GM12878 (cell line): ENCODE measurements around the gene TAF4. TPM values are rescaled to one million over a fixed set of nuclear protein-coding genes. Genes with fewer than 3 reads are reported as not detected.

Experiments
- ATAC-seq: fragments of 200-7000 bp; cut with Tn5 transposase; 3 replicates; pipeline ENCODE4 v1.9.1; 2020; ENCODE audit warnings: mild to moderate bottlenecking, moderate library complexity
- BruUV-seq: library from RNA; stranded (reverse); fragments of 400-500 nt; replicated peaks from 2 replicates; lab custom pipeline; 2021; lab: Mats Ljungman, UMichigan
- CTCF ChIA-PET: fragments of 300-600 bp; sonication (Branson Sonifier 250); formaldehyde crosslinking; extraction: SDS; loops from one replicate; lab custom pipeline; 2021; ENCODE audit warnings: inconsistent platforms; lab: Yijun Ruan, JAX
- POLR2A ChIA-PET: fragments of 350-600 bp; formaldehyde crosslinking; extraction: SDS; loops from one replicate; lab custom pipeline; 2021; ENCODE audit warnings: inconsistent platforms; lab: Charles Lee
- RAD21 ChIA-PET: fragments of 300-600 bp; sonication (Branson Sonifier 250); formaldehyde crosslinking; loops from one replicate; lab custom pipeline; 2023; ENCODE audit warnings: antibody characterized with exemption; ENCODE audit not compliant: unreplicated experiment; lab: Charles Lee
- SMC1A ChIA-PET: fragments of 300-600 bp; sonication (Branson Sonifier 250); formaldehyde crosslinking; loops from one replicate; lab custom pipeline; 2023; ENCODE audit not compliant: unreplicated experiment, uncharacterized antibody; lab: Charles Lee
- DNase-seq: peaks from one replicate; pipeline ENCODE4 v3.0.0-alpha.2; 2011; ENCODE audit warnings: low read depth, low spot score
- FAIRE-seq: peaks from 3 replicates; lab custom pipeline; 2011; peaks lifted over from hg19 to GRCh38; lab: Jason Lieb, UNC
- H2AFZ ChIP-seq: 2 replicates; pipeline ENCODE4 v1.6.0; 2011; ENCODE audit warnings: low read depth, low read length, control low read depth; ENCODE audit not compliant: control insufficient read depth
- H3K27ac ChIP-seq: 2 replicates; pipeline ENCODE4 v1.5.1; 2011; ENCODE audit warnings: control low read depth; ENCODE audit not compliant: control insufficient read depth, insufficient read depth
- H3K27me3 ChIP-seq, 2 experiments: replicated peaks in 1 of 2; 2 replicates each; pipeline versions ENCODE4 v1.6.0 to v1.6.1; 2011; ENCODE audit warnings: low read length in 1 of 2; ENCODE audit not compliant: control insufficient read depth in 2 of 2, insufficient read depth in 2 of 2
- H3K36me3 ChIP-seq, 2 experiments: 2 replicates each; pipeline ENCODE4 v1.5.1; 2011; ENCODE audit warnings: low read length in 1 of 2; ENCODE audit not compliant: control insufficient read depth in 2 of 2, insufficient read depth in 2 of 2
- H3K4me1 ChIP-seq: 2 replicates; pipeline ENCODE4 v1.6.1; 2011; ENCODE audit warnings: mild to moderate bottlenecking, low read length, moderate library complexity, mixed read lengths; ENCODE audit not compliant: control insufficient read depth, insufficient read depth
- H3K4me2 ChIP-seq: 2 replicates; pipeline ENCODE4 v1.6.0; 2011; ENCODE audit warnings: control low read depth; ENCODE audit not compliant: control insufficient read depth, insufficient read depth
- H3K4me3 ChIP-seq: fragments of 200-600 bp; sonication (generic); 2 replicates; pipeline ENCODE4 v1.5.1; 2016
- H3K79me2 ChIP-seq: 2 replicates; pipeline ENCODE4 v1.6.0; 2011; ENCODE audit warnings: low read length; ENCODE audit not compliant: control insufficient read depth, insufficient read depth
- H3K9ac ChIP-seq: 2 replicates; pipeline ENCODE4 v1.8.0; 2011; ENCODE audit warnings: low read length, control low read depth, mixed read lengths; ENCODE audit not compliant: control insufficient read depth, insufficient read depth
- H3K9me3 ChIP-seq: replicated peaks from 3 replicates; pipeline ENCODE4 v1.5.1; 2011; ENCODE audit warnings: mild to moderate bottlenecking, low read length; ENCODE audit not compliant: control insufficient read depth, insufficient read depth
- H4K20me1 ChIP-seq: 2 replicates; pipeline ENCODE4 v1.6.0; 2011; ENCODE audit not compliant: control insufficient read depth, insufficient read depth
- ATF3 ChIP-seq: IDR thresholded peaks from 2 replicates; pipeline ENCODE4 v1.6.1; 2011; ENCODE audit warnings: low read depth, mild to moderate bottlenecking, low read length, moderate library complexity, borderline replicate concordance; ENCODE audit errors: extremely low read depth
- CBX5 ChIP-seq: sonication (generic); IDR thresholded peaks from 2 replicates; pipeline ENCODE4 v1.6.1; 2016; ENCODE audit warnings: low read depth, moderate library complexity, mild to moderate bottlenecking, inconsistent platforms
- GATAD2B ChIP-seq: fragments of 450-650 bp; conservative IDR thresholded peaks from 2 replicates; pipeline ENCODE4 v1.6.1; 2017; ENCODE audit warnings: low read depth, mild to moderate bottlenecking, moderate library complexity
- HCFC1 ChIP-seq: fragments of 150-350 bp; IDR thresholded peaks from 2 replicates; pipeline ENCODE4 v1.6.1; 2014; ENCODE audit warnings: low read length
- JUND ChIP-seq: IDR thresholded peaks from 2 replicates; pipeline ENCODE4 v1.6.1; 2012; ENCODE audit warnings: low read depth, mild to moderate bottlenecking, low read length, improper control_type of control experiment, moderate library complexity
- LARP7 ChIP-seq: fragments of 450-650 bp; IDR thresholded peaks from 2 replicates; pipeline ENCODE4 v1.6.1; 2017; ENCODE audit warnings: mild to moderate bottlenecking
- NKRF ChIP-seq: fragments of 450-650 bp; conservative IDR thresholded peaks from 2 replicates; pipeline ENCODE4 v1.6.1; 2017; ENCODE audit warnings: mild to moderate bottlenecking, moderate library complexity
- POLR2AphosphoS5 ChIP-seq: IDR thresholded peaks from 2 replicates; pipeline ENCODE4 v1.6.1; 2011; ENCODE audit warnings: mild to moderate bottlenecking, low read length, inconsistent platforms
- PRDM15 ChIP-seq: fragments of 450-650 bp; formaldehyde crosslinking; IDR thresholded peaks from 2 replicates; pipeline ENCODE4 v1.4.0; 2020; ENCODE audit warnings: mild to moderate bottlenecking, moderate library complexity
- SIN3A ChIP-seq: IDR thresholded peaks from 2 replicates; pipeline ENCODE4 v1.6.1; 2012; ENCODE audit warnings: low read depth, low read length, improper control_type of control experiment
- STAT1 ChIP-seq: fragments of 450-650 bp; conservative IDR thresholded peaks from 2 replicates; pipeline ENCODE4 v1.6.1; 2014; ENCODE audit warnings: antibody characterized with exemption, mild to moderate bottlenecking
- SUZ12 ChIP-seq: fragments of 200-600 bp; sonication (generic); IDR thresholded peaks from one replicate; pipeline ENCODE4 v1.6.1; 2018; ENCODE audit warnings: antibody characterized with exemption, mild to moderate bottlenecking; ENCODE audit not compliant: unreplicated experiment
- USF2 ChIP-seq: IDR thresholded peaks from 2 replicates; pipeline ENCODE4 v1.6.1; 2011; ENCODE audit warnings: low read depth, low read length, improper control_type of control experiment, borderline replicate concordance
- ZNF24 ChIP-seq: fragments of 450-650 bp; IDR thresholded peaks from 2 replicates; pipeline ENCODE4 v1.6.1; 2017; ENCODE audit warnings: antibody characterized with exemption, mild to moderate bottlenecking
- ZSCAN29 ChIP-seq: fragments of 450-650 bp; IDR thresholded peaks from 2 replicates; pipeline ENCODE4 v1.6.1; 2017; ENCODE audit warnings: mild to moderate bottlenecking, moderate library complexity
- WGBS: methylation state at CpG from one replicate; pipeline ENCODE4 v1.1.6; 2016; ENCODE audit warnings: low lambda C conversion rate; ENCODE audit not compliant: insufficient replicate concordance, insufficient coverage; ENCODE audit errors: missing lambda C conversion rate; 5-methylcytosine and 5-hydroxymethylcytosine counted together
- in situ Hi-C: fragments of 300-500 bp; cut with MboI; formaldehyde crosslinking; loops from 9 replicates; pipeline ENCODE4 v1.14.3; 2018; ENCODE audit warnings: mixed read lengths
- intact Hi-C: fragments of 100-400 bp; cut with micrococcal nuclease; formaldehyde crosslinking; loops from one replicate; pipeline ENCODE4 v1.14.2; 2022; ENCODE audit not compliant: unreplicated experiment
- polyA plus RNA-seq, 11 experiments: library from polyadenylated mRNA; depleted of rRNA in 4 of 11; unstranded in 6 of 11; stranded (reverse) in 5 of 11; fragments of >200 nt; fragmentation: Nextera tagmentation in 4 of 11; fragmentation: Illumina TruSeq in 1 of 11; extraction: Ambion mirVana in 4 of 11; extraction: Trizol in 1 of 11; gene quantifications; 1 replicate in 1 of 11; 2 replicates in 10 of 11; pipeline versions ENCODE4 v1.2.1 to v1.2.3, GENCODE V29; 2011 to 2016; ENCODE audit warnings: inconsistent platforms in 2 of 11, missing spikeins in 2 of 11, low read depth in 1 of 11
- total RNA-seq, 4 experiments: library from RNA; depleted of rRNA in 3 of 4; stranded (reverse); fragments of >200 nt in 3 of 4; fragmentation: Illumina TruSeq in 1 of 4; extraction: Trizol in 1 of 4; gene quantifications; 2 replicates each; pipeline versions ENCODE4 v1.2.1 to v1.2.3, GENCODE V29; 2013 to 2021

TAF4 gene
- total and polyA plus RNA-seq, 10 of the 15 experiments (the other 5 are each of a cell fraction or from before 2014, with no cell fraction given): 0.39 to 16.9 (median 3.4) TPM

- TF ChIP-seq GATAD2B (no peak), PRDM15 (CRISPR knock-in tag) (no peak), ATF3 (no peak), LARP7 (no peak)
Measured at GRCh38 chr20:62103508-62104233, 38.0 kb upstream of the TAF4 start (continued).

GRCh38 chr20:62101078-62101477 lies 35.4 kb upstream of the TAF4 start:
- 16% methylated on average over 4 of the region's 4 CpGs for WGBS
- no peak overlapping the region for H3K9ac ChIP-seq
- H3K4me2 ChIP-seq: no peak overlapping the region
- ChIA-PET RAD21 (no interaction called here), POLR2A (no interaction called here), CTCF (interaction anchor here (0.6 to 0.9 kb wide), 2 partner anchors 26 to 95 kb away, joined by 3 to 5 read pairs; no protein-coding TSS in a partner anchor), SMC1A (no interaction called here)
- ATAC-seq (no peak), FAIRE-seq (no peak), DNase-seq (no peak)
- intact Hi-C loops: no loop called here
- no peaks in the 10 kb centered on the region for H3K36me3 ChIP-seq
- H3K4me1 ChIP-seq: no peaks in the 10 kb centered on the region
- BruUV-seq: no TSS peak
- no peak overlapping the region for H3K4me3 ChIP-seq
- H3K79me2 ChIP-seq: no peaks in the 10 kb centered on the region
- H3K9me3 ChIP-seq: peaks cover 8% of the 10 kb centered on the region; the same call in 1 of the 3 replicates
- H3K27ac ChIP-seq: no peak overlapping the region
- no peak overlapping the region for H2AFZ ChIP-seq
- H3K27me3 ChIP-seq: no peaks in the 10 kb centered on the region
- H4K20me1 ChIP-seq: no peaks in the 10 kb centered on the region
- in situ Hi-C loops: no loop called here
- TF ChIP-seq CBX5 (no peak), ZSCAN29 (no peak), ZNF24 (no peak), POLR2AphosphoS5 (no peak), NKRF (no peak), STAT1 (no peak), SUZ12 (no peak), GATAD2B (no peak), HCFC1 (no peak), USF2 (no peak), SIN3A (no peak), JUND (no peak)
